Colonic mucosa (tissue), 4 donors: ENCODE results near the gene STAB2. TPM values are rescaled to one million over a fixed set of nuclear protein-coding genes. Genes with fewer than 3 reads are reported as not detected.

Experiments
- DNase-seq: peaks from one replicate; pipeline ENCODE4 v3.0.0-alpha.2; 2020
- H3K27ac ChIP-seq: fragments of 200-600 bp; one replicate; pipeline ENCODE4 v1.8.0; 2021
- H3K27me3 ChIP-seq: fragments of 200-600 bp; one replicate; pipeline ENCODE4 v1.8.0; 2021
- H3K36me3 ChIP-seq: fragments of 200-600 bp; one replicate; pipeline ENCODE4 v1.8.0; 2021
- H3K4me1 ChIP-seq: fragments of 200-600 bp; one replicate; pipeline ENCODE4 v1.8.0; 2021; ENCODE audit warnings: mild to moderate bottlenecking
- H3K4me3 ChIP-seq: fragments of 200-600 bp; one replicate; pipeline ENCODE4 v1.8.0; 2021
- H3K9ac ChIP-seq, 2 donors: one replicate each; pipeline ENCODE4 v1.7.0; 2013; ENCODE audit warnings: control low read depth in 2 of 2, low read depth in 2 of 2, low read length in 2 of 2
- H3K9me3 ChIP-seq: fragments of 200-600 bp; one replicate; pipeline ENCODE4 v1.8.0; 2021
- CTCF ChIP-seq: fragments of 200-600 bp; IDR thresholded peaks from one replicate; pipeline ENCODE4 v1.8.0; 2022; ENCODE audit warnings: antibody characterized with exemption, mild to moderate bottlenecking
- intact Hi-C: fragments of 100-400 bp; cut with DNase I; formaldehyde crosslinking; loops from one replicate; pipeline ENCODE4 v1.14.1; 2022
- total RNA-seq, 2 donors: library from RNA; stranded (reverse); fragmentation: NEBNext Ultra II Directional in 1 of 2; extraction: Animal tissue kit (Norgen Biotek cat#: 25700) in 1 of 2; gene quantifications; one replicate each; pipeline ENCODE4 v1.2.1, GENCODE V29; 2021
- donor health status: healthy.
- donor health status: DM: no; HTN: no; CAD: no.
- donor health status: DM: no; HTN: no; CAD: no.

Gene STAB2
- total RNA-seq, 2 donors from 2014 or later: 0.56 to 1.0 TPM

DNA sequence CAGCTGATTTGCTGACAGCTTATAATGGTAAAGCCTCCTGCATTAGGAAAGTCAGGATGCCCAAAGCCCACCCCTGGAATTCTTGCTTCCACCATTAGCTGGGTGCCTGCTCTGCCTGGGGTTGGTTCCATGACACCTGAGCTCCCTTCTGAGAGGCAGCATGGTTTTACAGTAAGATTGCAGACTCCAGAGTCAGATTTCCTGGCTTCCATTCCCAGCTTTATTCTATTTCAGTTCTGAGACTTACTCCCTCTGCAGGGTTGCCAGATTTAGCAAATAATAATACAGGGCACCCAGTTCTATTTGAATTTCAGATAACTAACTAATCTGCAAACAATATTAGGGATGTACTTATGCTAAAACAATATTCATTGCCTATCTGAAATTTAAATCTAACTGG, 12.2 kb downstream of the STAB2 start:
- Histone ChIP-seq H3K9me3 (no peaks in the 10 kb centered on the region), H3K27ac (no peak overlapping the region), H3K4me3 (no peak overlapping the region), H3K4me1 (no peaks in the 10 kb centered on the region), H3K9ac (no peak overlapping the region), H3K27me3 (no peaks in the 10 kb centered on the region), H3K36me3 (no peaks in the 10 kb centered on the region)
- intact Hi-C loops: no loop called here
- no peak for DNase-seq
- TF ChIP-seq CTCF: no peak

- Histone ChIP-seq H3K4me3 (no peak overlapping the region), H3K27me3 (no peaks in the 10 kb centered on the region), H3K9ac (no peak overlapping the region), H3K4me1 (no peaks in the 10 kb centered on the region), H3K9me3 (no peaks in the 10 kb centered on the region), H3K36me3 (no peaks in the 10 kb centered on the region), H3K27ac (no peak overlapping the region)
- no peak for TF ChIP-seq CTCF
- DNase-seq: no peak
- intact Hi-C loops: no loop called here
Measured at GRCh38 chr12:103600967-103601728, 14.1 kb downstream of the STAB2 start.

DNA sequence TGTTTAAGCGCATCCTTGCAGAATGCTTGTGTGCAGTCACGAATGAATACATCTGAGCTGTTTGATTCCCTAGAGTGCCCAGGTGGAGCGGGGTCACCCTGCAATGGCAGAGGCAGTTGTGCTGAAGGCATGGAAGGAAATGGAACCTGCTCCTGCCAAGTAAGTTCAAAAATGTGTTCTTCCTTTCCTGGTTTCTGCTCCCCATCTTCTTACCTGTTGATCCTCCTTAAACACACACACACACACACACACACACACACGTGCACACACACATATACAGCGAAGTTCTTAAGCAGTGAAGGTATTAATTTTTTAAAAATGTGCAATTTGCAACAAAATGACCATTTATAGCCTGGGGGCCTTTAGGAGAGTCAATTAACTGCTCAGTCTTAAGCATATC, 33.3 kb downstream of the STAB2 start:
- no peaks in the 10 kb centered on the region for H3K27me3 ChIP-seq
- no peaks in the 10 kb centered on the region for H3K4me1 ChIP-seq
- H3K9me3 ChIP-seq: no peaks in the 10 kb centered on the region
- H3K27ac ChIP-seq: no peak overlapping the region
- TF ChIP-seq CTCF: no peak
- H3K9ac ChIP-seq: no peak overlapping the region
- no peak overlapping the region for H3K4me3 ChIP-seq
- no peaks in the 10 kb centered on the region for H3K36me3 ChIP-seq
- intact Hi-C loops: loop anchor here (10.0 kb wide), 1 partner anchor 144 kb away; no protein-coding TSS in a partner anchor
- DNase-seq: no peak

DNA sequence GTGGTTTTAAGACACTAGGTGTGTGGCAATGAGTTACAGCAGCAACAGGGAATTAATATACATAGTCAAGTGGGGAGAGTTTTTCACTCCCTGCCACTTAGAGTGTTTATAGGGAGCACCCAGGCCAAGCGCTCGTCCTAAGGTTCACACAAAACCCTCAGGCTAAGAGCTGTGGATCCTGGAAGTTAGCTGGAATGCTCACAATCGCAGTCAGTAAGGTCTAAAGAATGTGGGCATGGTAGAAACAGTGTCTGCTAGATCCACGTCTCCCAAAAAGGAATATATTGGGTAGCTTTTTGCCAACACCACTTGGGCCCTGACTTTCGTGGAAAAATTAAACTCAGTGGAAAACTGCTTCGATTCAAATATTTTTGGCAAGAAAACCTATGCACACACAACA, 36.6 kb downstream of the STAB2 start:
- intact Hi-C loops: loop anchor here (10.0 kb wide), 1 partner anchor 141 kb away; no protein-coding TSS in a partner anchor
- TF ChIP-seq CTCF: no peak
- Histone ChIP-seq H3K4me1 (no peaks in the 10 kb centered on the region), H3K4me3 (no peak overlapping the region), H3K27ac (no peak overlapping the region), H3K27me3 (no peaks in the 10 kb centered on the region), H3K9me3 (no peaks in the 10 kb centered on the region), H3K9ac (no peak overlapping the region), H3K36me3 (no peaks in the 10 kb centered on the region)
- DNase-seq: no peak

GRCh38 chr12:103626498-103626897, 39.4 kb downstream of the STAB2 start:
- Histone ChIP-seq H3K9me3 (no peaks in the 10 kb centered on the region), H3K27me3 (no peaks in the 10 kb centered on the region), H3K9ac (no peak overlapping the region), H3K4me1 (no peaks in the 10 kb centered on the region), H3K36me3 (no peaks in the 10 kb centered on the region), H3K27ac (no peak overlapping the region), H3K4me3 (no peak overlapping the region)
- intact Hi-C loops: loop anchor here (2.0 to 10.0 kb wide), 2 partner anchors 138 to 244 kb away; no protein-coding TSS in a partner anchor
- TF ChIP-seq CTCF: peak; percentile 38
- DNase-seq: no peak
